ENCODE results near the gene DNAJC25.

The DNAJC25 gene

GRCh38 chr9:111597852-111598732 is 33.0 kb upstream of the DNAJC25 start:
- peaks cover 0 to 4% of the 10 kb centered on the region in 2 experiments for H3K4me1 ChIP-seq (ENCODE audit: control insufficient read depth in 1 of 2, insufficient read depth in 2 of 2, low read length in 2 of 2)
- no peak overlapping the region for H2AK5ac ChIP-seq (ENCODE audit: low read length)
- H2AFZ ChIP-seq (ENCODE audit: insufficient read depth, low read length, poor library complexity), result no peak overlapping the region
- peaks cover 2% of the 10 kb centered on the region for H3K79me1 ChIP-seq (ENCODE audit: low read length)
- no peak overlapping the region for H2BK120ac ChIP-seq (ENCODE audit: insufficient read depth, low read length, poor library complexity)
- no peaks in the 10 kb centered on the region for H3K9me3 ChIP-seq (ENCODE audit: insufficient read depth, low read depth, low read length)
- peaks cover 2 to 13% of the 10 kb centered on the region in 2 experiments for H3K36me3 ChIP-seq (ENCODE audit: control insufficient read depth in 1 of 2, insufficient read depth in 2 of 2, low read length in 2 of 2)
- H2BK12ac ChIP-seq (ENCODE audit: low read length), result no peak overlapping the region
- H4K12ac ChIP-seq (ENCODE audit: low read depth, low read length), result no peak overlapping the region
- H2BK5ac ChIP-seq (ENCODE audit: low read depth, low read length, poor library complexity), result no peak overlapping the region
- H3K27me3 ChIP-seq (ENCODE audit: insufficient read depth, low read length), result no peaks in the 10 kb centered on the region
- peak overlapping the region; percentile 66 for H3K9ac ChIP-seq (ENCODE audit: low read length)
- no CpG with 5 or more reads among the region's 41 CpGs for WGBS (ENCODE audit: extremely low coverage, insufficient coverage, insufficient read length)
- H3K27ac ChIP-seq (ENCODE audit: low read depth, low read length), result no peak overlapping the region
- peak; percentile 69 to 82 for DNase-seq
- no peak overlapping the region for H4K91ac ChIP-seq (ENCODE audit: low read depth, low read length)
- no peaks in the 10 kb centered on the region for H3K79me2 ChIP-seq (ENCODE audit: control insufficient read depth, insufficient read depth, low read length, poor library complexity)
- peak overlapping the region; percentile 65 for H3K4me3 ChIP-seq (ENCODE audit: low read depth, low read length)
- H3K4ac ChIP-seq (ENCODE audit: low read depth, low read length), result no peak overlapping the region
- peak overlapping the region; percentile 90 for H3K4me2 ChIP-seq (ENCODE audit: low read length)
- no peak overlapping the region for H3K23ac ChIP-seq (ENCODE audit: low read length)
- H3K18ac ChIP-seq (ENCODE audit: low read length), result no peak overlapping the region
- H4K8ac ChIP-seq (ENCODE audit: low read depth, low read length), result peak overlapping the region; percentile 32
- H3K14ac ChIP-seq (ENCODE audit: low read length), result no peak overlapping the region

- H3K18ac ChIP-seq (ENCODE audit: low read length), result no peak overlapping the region
- no peak overlapping the region for H3K27ac ChIP-seq (ENCODE audit: low read depth, low read length)
- H3K79me1 ChIP-seq (ENCODE audit: low read length), result peaks cover 2% of the 10 kb centered on the region
- no peak overlapping the region for H4K91ac ChIP-seq (ENCODE audit: low read depth, low read length)
- WGBS (ENCODE audit: extremely low coverage, insufficient coverage, insufficient read length), result no CpG with 5 or more reads among the region's 16 CpGs
- no peak overlapping the region for H2BK5ac ChIP-seq (ENCODE audit: low read depth, low read length, poor library complexity)
- no peak overlapping the region for H3K23ac ChIP-seq (ENCODE audit: low read length)
- H2BK120ac ChIP-seq (ENCODE audit: insufficient read depth, low read length, poor library complexity), result no peak overlapping the region
- H4K8ac ChIP-seq (ENCODE audit: low read depth, low read length), result no peak overlapping the region
- H3K79me2 ChIP-seq (ENCODE audit: control insufficient read depth, insufficient read depth, low read length, poor library complexity), result no peaks in the 10 kb centered on the region
- no peak overlapping the region for H2AK5ac ChIP-seq (ENCODE audit: low read length)
- H2BK12ac ChIP-seq (ENCODE audit: low read length), result no peak overlapping the region
- H3K4me2 ChIP-seq (ENCODE audit: low read length), result peak overlapping the region; percentile 90
- H3K9me3 ChIP-seq (ENCODE audit: insufficient read depth, low read depth, low read length), result no peaks in the 10 kb centered on the region
- no peak overlapping the region for H3K14ac ChIP-seq (ENCODE audit: low read length)
- no peaks in the 10 kb centered on the region for H3K27me3 ChIP-seq (ENCODE audit: insufficient read depth, low read length)
- H3K4me1 ChIP-seq (ENCODE audit: control insufficient read depth in 1 of 2, insufficient read depth in 2 of 2, low read length in 2 of 2), result peaks cover 0 to 4% of the 10 kb centered on the region in 2 experiments
- H3K36me3 ChIP-seq (ENCODE audit: control insufficient read depth in 1 of 2, insufficient read depth in 2 of 2, low read length in 2 of 2), result peaks cover 0 to 13% of the 10 kb centered on the region in 2 experiments
- H4K12ac ChIP-seq (ENCODE audit: low read depth, low read length), result no peak overlapping the region
- H2AFZ ChIP-seq (ENCODE audit: insufficient read depth, low read length, poor library complexity), result peak overlapping the region; percentile 43
- H3K4ac ChIP-seq (ENCODE audit: low read depth, low read length), result no peak overlapping the region
- H3K4me3 ChIP-seq (ENCODE audit: low read depth, low read length), result peak overlapping the region; percentile 70
- H3K9ac ChIP-seq (ENCODE audit: low read length), result no peak overlapping the region
- DNase-seq, result peak; percentile 33 to 58
Measured at GRCh38 chr9:111598733-111599091, 32.4 kb upstream of the DNAJC25 start.

DNA sequence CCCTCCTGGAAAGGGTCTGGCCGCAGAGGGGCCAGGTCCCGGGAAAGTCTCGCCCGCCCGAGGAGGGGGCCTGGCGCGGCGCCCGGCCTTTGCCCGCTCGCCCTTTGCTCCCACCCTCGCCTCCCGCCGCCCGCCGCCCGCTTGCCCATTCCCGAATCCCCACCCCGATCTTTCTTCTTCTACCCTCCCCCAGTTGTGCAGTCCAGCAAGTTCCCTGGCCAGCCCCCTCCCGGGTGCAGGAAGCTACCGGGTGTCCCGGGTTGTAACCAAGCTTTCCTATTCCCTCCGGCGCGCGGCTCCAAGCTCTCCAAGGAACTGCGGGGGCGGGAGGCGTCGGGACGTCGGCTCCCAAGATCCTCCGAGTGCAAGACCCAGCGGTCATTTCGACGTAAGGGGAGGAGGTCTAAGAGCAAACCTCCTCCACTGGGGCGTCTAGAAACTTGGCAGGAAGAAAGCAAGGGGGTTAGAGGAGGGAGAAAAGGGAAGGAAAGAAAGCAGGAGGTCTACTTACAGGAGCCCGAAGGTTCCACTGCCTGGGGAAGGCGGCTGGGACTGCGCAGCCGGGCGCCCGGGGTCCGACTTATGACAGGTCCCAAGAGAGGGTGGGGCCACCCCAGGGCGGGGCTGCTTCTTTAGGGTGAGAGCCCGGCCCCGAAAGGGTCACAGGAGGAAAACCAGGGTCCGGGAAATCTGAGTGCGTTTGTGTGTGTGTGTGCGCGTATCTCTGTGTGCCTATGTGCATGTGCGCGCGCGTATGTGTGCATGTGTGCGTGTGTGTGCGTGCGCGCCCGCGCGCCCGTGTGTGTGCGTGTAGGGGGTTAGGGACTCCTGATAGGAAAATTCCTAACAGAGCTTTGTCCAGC is 31.8 kb upstream of the DNAJC25 start, which contains the start of gene PTGR1:
TSS of gene PTGR1 (minus strand) at position 556 of the 863 bp plus-strand sequence. CDS start 2,225 bp downstream, outside the sequence.
- Histone ChIP-seq H3K23ac (ENCODE audit: low read length) (no peak within 1 kb of the TSS), H3K4ac (ENCODE audit: low read depth, low read length) (no peak within 1 kb of the TSS), H3K79me1 (ENCODE audit: low read length) (peaks cover 2% of the 10 kb centered on the region), H4K8ac (ENCODE audit: low read depth, low read length) (peak within 1 kb of the TSS; percentile 46), H3K4me3 (ENCODE audit: low read depth, low read length) (peak within 1 kb of the TSS; percentile 70), H2BK120ac (ENCODE audit: insufficient read depth, low read length, poor library complexity) (peak within 1 kb of the TSS; percentile 64), H3K9ac (ENCODE audit: low read length) (no peak within 1 kb of the TSS), H3K27ac (ENCODE audit: low read depth, low read length) (no peak within 1 kb of the TSS), H3K9me3 (ENCODE audit: insufficient read depth, low read depth, low read length) (no peaks in the 10 kb centered on the region), H3K79me2 (ENCODE audit: control insufficient read depth, insufficient read depth, low read length, poor library complexity) (no peaks in the 10 kb centered on the region), H3K4me1 (ENCODE audit: control insufficient read depth in 1 of 2, insufficient read depth in 2 of 2, low read length in 2 of 2) (peaks cover 0 to 4% of the 10 kb centered on the region in 2 experiments), H4K12ac (ENCODE audit: low read depth, low read length) (peak within 1 kb of the TSS; percentile 35), H3K18ac (ENCODE audit: low read length) (no peak within 1 kb of the TSS), H2AFZ (ENCODE audit: insufficient read depth, low read length, poor library complexity) (peak within 1 kb of the TSS; percentile 84), H2BK5ac (ENCODE audit: low read depth, low read length, poor library complexity) (no peak within 1 kb of the TSS), H2BK12ac (ENCODE audit: low read length) (no peak within 1 kb of the TSS), H4K91ac (ENCODE audit: low read depth, low read length) (peak within 1 kb of the TSS; percentile 39), H3K14ac (ENCODE audit: low read length) (peak within 1 kb of the TSS; percentile 17), H3K36me3 (ENCODE audit: control insufficient read depth in 1 of 2, insufficient read depth in 2 of 2, low read length in 2 of 2) (peaks cover 0 to 9% of the 10 kb centered on the region in 2 experiments), H2AK5ac (ENCODE audit: low read length) (no peak within 1 kb of the TSS), H3K27me3 (ENCODE audit: insufficient read depth, low read length) (no peaks in the 10 kb centered on the region), H3K4me2 (ENCODE audit: low read length) (peak within 1 kb of the TSS; percentile 90)
- DNase-seq, result peak; percentile 55 to 78
- no CpG with 5 or more reads among the region's 64 CpGs for WGBS (ENCODE audit: extremely low coverage, insufficient coverage, insufficient read length)

DNA sequence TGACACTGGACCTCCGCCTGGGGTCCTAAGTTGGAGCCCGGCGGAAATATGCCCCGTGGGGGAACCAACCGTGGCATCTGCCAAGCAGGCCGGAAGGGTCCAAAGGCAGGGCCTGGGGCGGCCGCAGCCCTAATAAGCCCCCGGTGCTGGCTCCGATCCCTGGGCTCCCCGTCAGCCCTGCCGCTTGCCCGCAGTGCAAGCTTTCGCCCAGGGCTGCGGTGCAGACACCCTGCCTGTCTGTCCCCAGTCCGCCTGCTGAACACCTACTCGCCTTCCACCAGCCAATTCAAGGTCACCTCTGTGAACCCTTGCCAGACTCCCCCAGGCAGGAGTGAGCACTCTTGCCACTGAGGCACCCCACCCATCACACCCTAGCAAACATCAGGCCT is 31.2 kb upstream of the DNAJC25 start:
- peak overlapping the region; percentile 46 for H4K8ac ChIP-seq (ENCODE audit: low read depth, low read length)
- H3K4me3 ChIP-seq (ENCODE audit: low read depth, low read length), result peak overlapping the region; percentile 70
- no peaks in the 10 kb centered on the region for H3K79me2 ChIP-seq (ENCODE audit: control insufficient read depth, insufficient read depth, low read length, poor library complexity)
- peak overlapping the region; percentile 35 for H4K12ac ChIP-seq (ENCODE audit: low read depth, low read length)
- no peak overlapping the region for H3K23ac ChIP-seq (ENCODE audit: low read length)
- H3K4me2 ChIP-seq (ENCODE audit: low read length), result peak overlapping the region; percentile 90
- H3K27ac ChIP-seq (ENCODE audit: low read depth, low read length), result no peak overlapping the region
- H3K9ac ChIP-seq (ENCODE audit: low read length), result no peak overlapping the region
- no peak overlapping the region for H2BK5ac ChIP-seq (ENCODE audit: low read depth, low read length, poor library complexity)
- H2AK5ac ChIP-seq (ENCODE audit: low read length), result no peak overlapping the region
- H3K18ac ChIP-seq (ENCODE audit: low read length), result no peak overlapping the region
- H3K4me1 ChIP-seq (ENCODE audit: control insufficient read depth in 1 of 2, insufficient read depth in 2 of 2, low read length in 2 of 2), result peaks cover 0 to 4% of the 10 kb centered on the region in 2 experiments
- peak overlapping the region; percentile 84 for H2AFZ ChIP-seq (ENCODE audit: insufficient read depth, low read length, poor library complexity)
- no peaks in the 10 kb centered on the region for H3K27me3 ChIP-seq (ENCODE audit: insufficient read depth, low read length)
- H3K36me3 ChIP-seq (ENCODE audit: control insufficient read depth in 1 of 2, insufficient read depth in 2 of 2, low read length in 2 of 2), result peaks cover 0 to 9% of the 10 kb centered on the region in 2 experiments
- peaks cover 2% of the 10 kb centered on the region for H3K79me1 ChIP-seq (ENCODE audit: low read length)
- H2BK120ac ChIP-seq (ENCODE audit: insufficient read depth, low read length, poor library complexity), result no peak overlapping the region
- no peak overlapping the region for H3K4ac ChIP-seq (ENCODE audit: low read depth, low read length)
- H3K14ac ChIP-seq (ENCODE audit: low read length), result no peak overlapping the region
- H2BK12ac ChIP-seq (ENCODE audit: low read length), result no peak overlapping the region
- no peaks in the 10 kb centered on the region for H3K9me3 ChIP-seq (ENCODE audit: insufficient read depth, low read depth, low read length)
- no CpG with 5 or more reads among the region's 17 CpGs for WGBS (ENCODE audit: extremely low coverage, insufficient coverage, insufficient read length)
- H4K91ac ChIP-seq (ENCODE audit: low read depth, low read length), result peak overlapping the region; percentile 39
- DNase-seq, result no peak

Data from trophoblast cell (in vitro differentiated cells and primary cell).